ENCODE data around the gene CDCA8. TPM values are rescaled to one million over a fixed set of nuclear protein-coding genes. Genes with fewer than 3 reads are reported as not detected.

Gene CDCA8
- total and polyA plus RNA-seq, 9 of the 15 experiments (the other 6 are each of a cell fraction or from before 2014, with no cell fraction given) = 26.4 to 148 (median 81.8) TPM

GRCh38 chr1:37691497-37692077, 729 bp upstream of the CDCA8 start (continued):
- TF ChIP-seq SUPT5H (IDR thresholded peaks at IDR 0.05) (no peak), DPF2 (IDR thresholded peaks at IDR 0.05) (0 out of 2 replicates have a peak, but pooled peaks have one; percentile 30), ZFP1 (CRISPR knock-in tag; IDR thresholded peaks at IDR 0.05) (0 out of 2 replicates have a peak, but pooled peaks have one; percentile 24), RAD51 (IDR thresholded peaks at IDR 0.05; ENCODE audit: borderline replicate concordance, low read depth) (no peak), BRD9 (IDR thresholded peaks at IDR 0.05; ENCODE audit: low read depth, partially characterized antibody) (peak; percentile 29), JUNB (CRISPR knock-in tag; conservative IDR thresholded peaks at IDR 0.05) (no peak), DDX20 (tag; IDR thresholded peaks at IDR 0.05; ENCODE audit: low read depth) (no peak), THAP7 (CRISPR knock-in tag; IDR thresholded peaks at IDR 0.05) (0 out of 2 replicates have a peak, but pooled peaks have one; percentile 46), STAT5B (CRISPR knock-in tag; IDR thresholded peaks at IDR 0.05) (no peak), PKNOX1 (IDR thresholded peaks at IDR 0.05) (no peak), DEAF1 (CRISPR knock-in tag; IDR thresholded peaks at IDR 0.05) (0 out of 2 replicates have a peak, but pooled peaks have one; percentile 28), GTF2B (IDR thresholded peaks at IDR 0.05; ENCODE audit: extremely low read depth, insufficient read length) (no peak), ZBTB2 (IDR thresholded peaks at IDR 0.05) (0 out of 2 replicates have a peak, but pooled peaks have one; percentile 60), ZNF655 (CRISPR knock-in tag; IDR thresholded peaks at IDR 0.05) (no peak), MCM2 (IDR thresholded peaks at IDR 0.05; ENCODE audit: low read depth) (no peak), ZNF592 (IDR thresholded peaks at IDR 0.05) (0 out of 2 replicates have a peak, but pooled peaks have one; percentile 33), ZBTB17 (CRISPR knock-in tag; IDR thresholded peaks at IDR 0.05) (no peak; the same call in 1 of the 2 replicates)

Measured in K562 (cell line).